Activated T-cell treated with anti-CD3 and anti-CD28 coated beads for 1 hour (primary cell): ENCODE results near the gene KCNMA1.

ENCODE experiments used
- DNase-seq: peaks from one replicate; pipeline ENCODE4 v3.0.0-alpha.2; 2020; ENCODE audit warnings: low read depth

KCNMA1 gene

GRCh38 chr10:77105761-77106221 is 531.8 kb downstream of the KCNMA1 start:
- DNase-seq, result no peak

- DNase-seq, result no peak
Observed at GRCh38 chr10:77104459-77104980, 533.1 kb downstream of the KCNMA1 start.

DNA sequence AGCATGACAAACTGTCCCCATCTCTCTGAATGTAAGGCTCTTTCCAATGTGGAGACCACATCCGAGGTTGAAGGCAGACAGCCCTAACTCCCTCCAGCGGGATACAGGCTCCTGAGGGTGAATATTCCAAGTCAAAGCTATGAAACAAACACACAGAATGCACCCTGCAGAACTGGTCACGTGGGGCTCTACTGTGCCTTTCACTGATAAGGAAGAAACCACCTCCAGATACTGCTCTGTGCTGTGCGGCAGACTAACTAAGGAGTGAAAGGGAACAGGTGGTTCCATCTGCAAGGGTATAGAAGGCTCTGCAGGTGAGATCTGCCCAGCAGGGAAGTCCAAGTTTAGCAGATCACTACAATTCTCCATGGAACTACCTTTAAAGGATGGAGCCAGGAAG is 534.4 kb downstream of the KCNMA1 start:
- no peak for DNase-seq

DNA sequence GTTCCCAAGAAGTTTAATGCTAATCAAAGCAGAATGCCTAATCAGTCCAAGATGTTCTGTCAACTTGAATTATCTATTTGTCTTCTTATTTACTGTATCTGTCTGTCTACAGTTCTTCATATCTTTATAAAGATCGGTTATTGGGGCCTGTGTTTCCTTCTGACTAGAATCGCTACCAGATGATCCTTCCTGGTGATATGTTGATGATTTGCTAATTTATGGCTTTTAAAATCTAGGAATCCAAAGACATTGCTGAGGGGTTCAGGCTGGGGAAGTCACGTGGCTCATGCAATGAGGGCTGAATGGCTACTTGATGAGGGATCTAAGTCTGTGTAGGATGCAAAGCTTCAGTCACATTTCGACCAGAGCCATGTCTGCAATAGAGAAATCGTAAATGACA is 536.3 kb downstream of the KCNMA1 start:
- no peak for DNase-seq

DNA sequence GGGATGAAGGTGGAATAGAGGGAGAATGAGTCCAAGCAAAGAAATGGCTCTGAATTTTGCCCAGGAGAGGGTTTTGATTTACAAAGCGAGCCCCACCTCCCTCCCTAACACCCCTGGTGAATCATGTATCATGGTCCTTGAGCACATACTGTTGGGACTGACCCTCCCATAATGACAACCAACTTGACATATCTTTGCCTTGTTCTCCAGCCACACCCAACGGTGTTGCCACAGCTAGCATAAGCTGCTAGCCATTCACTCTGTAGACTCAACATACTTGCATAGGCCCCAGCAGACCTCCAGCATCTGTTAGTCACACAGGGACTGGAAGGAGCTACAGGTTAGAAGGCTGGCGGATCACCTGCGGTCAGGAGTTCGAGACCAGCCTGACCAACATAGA is 538.5 kb downstream of the KCNMA1 start:
- no peak for DNase-seq

- DNase-seq, result no peak
Observed at GRCh38 chr10:77097625-77098024, 540.0 kb downstream of the KCNMA1 start.

GRCh38 chr10:77093126-77093525 is 544.5 kb downstream of the KCNMA1 start:
- DNase-seq, result no peak

DNA sequence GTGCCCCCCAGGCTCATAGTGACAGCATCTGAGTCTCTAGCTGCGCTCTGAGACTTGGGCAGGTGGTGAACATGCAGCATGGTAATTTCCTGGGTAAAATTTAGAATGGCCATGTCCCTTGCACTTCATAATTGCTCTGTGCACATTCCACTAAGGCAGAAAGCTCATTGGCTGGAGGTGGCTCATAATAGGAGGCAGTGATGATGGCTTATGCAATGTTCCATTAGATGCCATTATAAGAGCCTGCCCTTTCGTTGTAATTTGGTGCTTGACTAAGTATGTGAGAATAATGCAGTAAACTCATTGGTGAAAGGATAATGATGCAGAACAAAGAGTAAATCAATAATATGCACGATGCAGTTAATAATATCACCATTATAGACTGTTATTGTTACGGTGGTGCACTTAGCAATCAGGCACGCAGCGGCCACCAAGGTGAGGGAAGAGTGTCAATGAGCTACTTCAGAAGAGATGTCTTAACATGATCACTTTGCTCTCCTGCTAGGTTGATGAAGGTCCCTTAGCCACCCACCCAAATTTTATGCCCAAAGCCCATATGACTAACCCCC is 545.9 kb downstream of the KCNMA1 start:
- DNase-seq, result no peak

DNA sequence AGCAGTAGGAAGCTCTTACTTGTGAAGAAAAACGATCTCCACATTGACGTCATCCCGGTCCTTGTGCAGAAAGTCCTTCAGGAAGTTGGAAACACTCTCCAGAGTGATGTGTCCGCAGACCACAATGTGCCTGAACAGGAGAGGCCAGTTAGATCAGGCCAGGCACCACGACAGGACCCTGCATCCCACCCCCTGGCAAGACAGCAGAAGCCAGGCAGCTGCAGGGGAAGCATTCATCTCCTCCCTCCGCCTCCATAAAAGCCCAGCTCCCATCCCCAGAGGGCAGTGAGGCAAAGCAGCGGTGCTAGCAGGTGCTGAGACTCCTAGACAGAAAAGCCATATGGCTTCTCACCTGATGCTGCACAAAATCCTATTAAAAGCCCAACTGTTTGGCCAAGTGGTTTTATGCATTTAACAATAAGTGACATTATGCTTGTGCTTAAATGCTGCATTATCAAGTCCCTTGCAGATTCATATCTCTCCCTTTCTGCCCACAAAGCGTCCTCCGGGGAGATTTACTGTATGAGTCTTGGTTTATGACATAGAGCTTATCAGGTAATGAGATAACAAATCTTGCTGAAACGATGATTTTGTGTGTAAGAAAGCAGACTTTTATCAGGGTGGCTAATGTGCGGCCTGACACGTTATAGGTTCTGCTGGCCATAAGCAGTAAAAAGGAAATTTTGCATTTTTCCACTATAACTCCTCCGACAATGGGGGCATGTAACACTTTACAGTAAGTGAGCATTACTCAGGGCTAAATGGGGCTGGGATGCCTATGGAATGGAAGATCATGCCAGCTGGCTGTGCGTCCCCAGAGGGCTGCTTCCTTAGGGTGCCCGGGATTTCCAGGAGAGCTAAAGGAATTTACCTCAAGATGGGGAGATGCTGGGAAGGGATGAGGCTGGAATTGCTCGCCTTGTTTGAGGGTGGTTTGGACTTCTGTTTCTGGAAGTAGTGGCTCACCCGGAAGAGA is 546.9 kb downstream of the KCNMA1 start:
- no peak for DNase-seq

GRCh38 chr10:77087366-77087765 is 550.2 kb downstream of the KCNMA1 start:
- DNase-seq, result no peak

DNA sequence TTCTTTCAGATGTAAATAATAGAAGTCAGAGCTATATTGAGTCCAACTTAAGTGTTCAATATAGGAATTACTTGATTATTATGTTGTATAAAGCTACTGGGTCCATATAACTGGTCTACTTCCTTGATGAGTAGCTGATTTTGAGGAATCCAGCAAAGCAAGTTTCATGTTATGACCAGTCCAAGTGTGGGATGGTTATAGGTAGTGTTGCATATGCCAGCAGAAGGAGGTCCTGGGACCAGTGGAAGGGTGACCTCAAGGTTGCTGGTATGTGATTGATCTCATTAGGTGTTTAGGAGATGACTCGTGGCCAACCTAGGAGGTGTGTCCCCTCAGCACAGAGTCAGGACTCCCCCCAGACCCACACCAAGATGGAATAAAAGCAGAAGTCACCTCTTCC is 551.5 kb downstream of the KCNMA1 start:
- no peak for DNase-seq

- no peak for DNase-seq
Observed at GRCh38 chr10:77085344-77085743, 552.3 kb downstream of the KCNMA1 start.

GRCh38 chr10:77084431-77085144 is 553.0 kb downstream of the KCNMA1 start:
- no peak for DNase-seq

DNA sequence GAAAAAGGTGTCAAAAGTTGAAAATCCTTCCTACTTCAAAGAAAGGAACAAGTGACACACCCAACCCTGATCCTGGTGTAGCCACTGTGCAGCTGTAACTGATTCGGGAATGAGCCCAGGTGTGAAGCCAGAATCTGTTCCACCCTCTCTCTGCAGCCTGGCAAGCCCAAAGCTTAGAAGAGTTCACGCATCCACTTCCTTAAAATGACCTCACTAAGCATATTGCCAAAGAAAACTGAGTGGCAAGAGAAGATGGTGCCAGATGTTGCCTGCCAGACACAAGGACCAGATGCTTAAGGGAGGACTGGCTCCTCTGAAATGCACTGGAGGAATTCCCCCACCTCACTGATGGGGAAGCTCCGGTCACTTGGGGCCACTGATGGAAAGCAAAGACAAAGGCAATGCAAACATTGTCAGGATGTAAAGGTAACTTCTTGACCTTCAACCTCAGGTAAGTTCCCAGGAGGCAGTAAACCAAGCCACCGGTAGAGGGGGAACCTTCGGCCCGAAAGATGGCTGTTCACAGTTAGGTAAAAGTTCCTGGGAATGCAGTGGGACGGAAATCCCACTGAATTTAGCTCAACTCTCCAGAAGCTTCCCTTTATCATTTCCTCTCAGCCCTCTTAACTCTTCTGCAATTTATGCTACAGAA is 554.9 kb downstream of the KCNMA1 start:
- no peak for DNase-seq

DNA sequence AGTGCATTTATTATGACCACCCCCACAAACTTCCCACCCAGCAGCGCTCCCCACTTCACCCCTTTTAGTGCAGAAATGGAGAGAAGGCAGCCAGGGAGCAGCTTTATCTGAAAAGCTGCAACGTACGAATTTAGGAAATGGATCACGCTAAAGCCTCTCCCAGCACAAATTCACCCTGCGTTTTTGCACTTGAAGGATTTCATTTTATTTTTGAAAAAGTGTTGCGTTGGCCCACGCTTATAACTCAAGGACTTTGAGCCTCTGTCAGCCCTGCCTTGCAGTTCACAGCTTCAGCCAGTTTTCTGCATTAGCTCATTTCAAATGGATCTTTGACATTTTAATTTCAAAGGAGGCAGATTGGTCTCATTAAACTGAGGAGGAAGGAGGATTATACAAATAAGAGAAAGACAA is 556.1 kb downstream of the KCNMA1 start:
- DNase-seq, result no peak

DNA sequence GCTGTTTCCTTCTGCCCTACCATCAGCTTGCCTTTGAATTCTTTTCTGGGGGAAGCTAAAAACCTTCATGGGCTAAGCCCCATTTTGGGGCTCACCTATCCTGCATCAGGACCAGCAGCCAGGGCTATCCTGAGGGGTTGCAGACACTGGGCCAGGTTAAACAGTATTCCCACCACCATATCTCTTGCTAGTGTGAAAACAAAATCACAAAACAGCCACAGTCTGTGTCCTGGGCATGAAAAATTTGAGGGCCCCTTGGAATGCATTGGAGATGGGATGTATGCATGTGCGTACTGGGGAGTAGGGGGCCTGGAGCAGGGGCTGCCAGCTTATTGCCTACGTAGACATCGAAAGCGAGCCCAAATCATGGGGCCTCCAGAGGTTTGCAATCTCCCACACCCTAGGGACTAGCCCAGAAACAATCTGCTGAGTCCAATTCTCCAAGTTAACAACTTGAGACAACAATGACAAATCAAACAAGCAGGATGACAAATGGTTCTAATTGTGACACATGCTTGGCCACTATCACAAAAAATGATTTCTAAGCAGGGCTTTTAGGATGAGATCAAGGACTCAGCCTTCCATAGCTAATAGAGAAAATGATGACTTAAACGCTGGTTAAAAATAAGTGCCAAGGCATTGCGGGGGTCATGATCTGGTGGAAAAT is 557.1 kb downstream of the KCNMA1 start:
- no peak for DNase-seq

DNA sequence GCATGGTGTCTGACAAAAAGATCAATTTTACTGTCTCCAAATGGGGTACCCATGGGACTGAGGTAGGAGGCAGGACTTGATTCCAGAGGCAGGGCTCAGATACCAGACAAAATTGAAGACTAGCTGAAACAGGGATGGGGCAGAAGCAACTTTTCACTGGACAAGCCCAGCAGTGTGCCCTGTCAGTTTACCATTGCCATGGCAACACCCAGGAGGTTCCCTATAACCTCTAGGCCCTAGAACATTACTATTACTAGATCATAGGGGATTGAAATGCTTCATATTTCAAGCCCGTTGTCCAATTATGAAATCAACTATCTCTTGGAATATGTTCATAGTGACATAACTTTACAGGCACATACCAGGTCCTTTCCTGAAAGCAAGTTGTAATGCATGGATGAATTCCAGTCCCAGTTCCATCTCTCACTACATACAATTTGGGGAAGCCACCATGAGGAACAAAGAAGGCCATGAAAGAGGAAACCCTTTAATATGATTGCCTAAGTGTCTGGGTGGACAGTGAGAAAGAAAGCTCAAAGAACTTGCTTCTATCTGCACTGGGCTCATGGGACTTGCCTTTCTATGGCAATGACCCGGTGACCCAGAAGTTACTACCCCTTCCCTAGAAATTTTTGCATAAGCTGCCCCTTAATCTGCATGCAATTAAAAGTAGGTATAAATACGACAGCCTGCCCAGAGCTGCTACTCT is 557.9 kb downstream of the KCNMA1 start:
- DNase-seq, result no peak

DNA sequence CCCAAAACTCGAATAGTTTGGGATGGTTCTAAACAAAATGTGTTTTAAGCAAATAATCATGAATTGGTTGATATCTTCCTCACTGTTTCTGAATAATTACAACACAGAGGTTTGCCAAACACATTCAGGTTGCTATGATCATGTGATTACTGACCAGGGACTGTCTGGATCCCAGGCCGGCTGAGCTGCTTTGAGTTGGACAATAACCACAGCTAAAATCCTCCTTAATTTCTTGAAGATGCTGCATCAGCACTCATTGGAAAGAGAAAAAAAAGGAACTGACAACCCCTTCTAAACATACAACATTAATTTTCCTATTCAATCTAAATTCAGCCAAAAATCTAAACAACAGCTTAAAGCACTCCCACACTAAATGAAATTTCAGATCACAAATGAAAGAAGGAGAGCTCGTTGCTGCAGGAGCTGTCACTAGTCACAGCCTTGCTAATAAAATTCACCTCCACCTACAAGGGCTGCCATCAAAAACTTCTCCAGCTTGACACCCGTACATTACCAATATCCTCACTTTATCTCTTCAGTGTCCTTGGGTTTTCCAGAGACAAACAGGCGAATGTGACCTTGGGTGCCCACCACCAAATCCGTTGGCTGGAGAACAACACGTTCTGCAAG is 560.2 kb downstream of the KCNMA1 start:
- no peak for DNase-seq

DNA sequence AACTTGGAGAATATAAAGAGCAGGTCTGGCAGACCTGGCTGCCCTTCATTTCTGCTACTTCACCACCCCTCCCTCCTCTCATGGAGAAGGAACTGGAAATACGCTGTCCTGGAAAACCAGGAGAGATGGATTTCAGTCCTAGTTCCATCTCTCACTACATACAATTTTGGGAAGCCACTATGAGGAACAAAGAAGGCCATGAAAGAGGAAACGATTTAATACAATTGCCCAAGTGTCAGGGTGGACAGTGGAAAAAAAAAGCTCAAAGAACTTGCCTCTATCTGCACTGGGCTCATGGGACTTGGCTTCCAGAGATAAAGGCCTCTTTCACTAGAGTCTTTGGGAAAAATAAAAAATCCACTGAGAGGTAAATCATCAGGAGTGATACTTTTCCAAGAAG is 561.7 kb downstream of the KCNMA1 start:
- no peak for DNase-seq

DNA sequence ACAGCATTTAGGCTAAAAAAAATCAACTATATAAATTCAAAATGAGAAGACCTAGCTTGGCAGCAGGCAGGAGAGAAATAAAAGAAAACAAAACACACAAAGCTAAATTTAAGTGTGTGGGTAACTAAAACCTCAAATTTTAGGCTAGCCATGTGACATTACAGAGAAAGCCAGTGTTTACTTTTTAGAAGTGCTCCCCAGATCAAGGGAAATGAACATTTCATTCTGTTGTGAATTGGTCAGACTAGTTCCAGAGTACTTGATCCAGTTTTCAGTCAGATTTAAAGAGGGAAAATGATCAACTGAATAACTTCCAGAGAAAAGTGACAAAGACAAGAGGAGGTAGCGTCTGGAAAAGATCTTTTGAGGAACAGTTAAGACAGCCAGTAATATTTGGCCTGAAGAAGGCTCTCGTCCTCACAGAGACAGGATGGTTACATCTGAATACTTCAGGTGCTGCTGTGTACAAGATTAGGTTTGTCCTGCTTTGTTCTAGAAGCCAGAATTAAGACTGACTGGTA is 563.4 kb downstream of the KCNMA1 start:
- no peak for DNase-seq
